Liver (tissue), 9 donors: ENCODE results near the gene CATSPERZ. TPM values are rescaled to one million over a fixed set of nuclear protein-coding genes. Genes with fewer than 3 reads are reported as not detected.

Experiments
- DNase-seq: peaks from one replicate; pipeline ENCODE4 v3.0.0-alpha.2; 2017; ENCODE audit warnings: low spot score
- H3K27ac ChIP-seq, 2 donors: one replicate each; pipeline ENCODE4 v1.7.0; 2013; ENCODE audit warnings: inconsistent platforms in 2 of 2, low read length in 2 of 2, control low read depth in 1 of 2, low read depth in 1 of 2, mild to moderate bottlenecking in 1 of 2
- H3K27me3 ChIP-seq, 4 donors: one replicate each; pipeline versions ENCODE4 v1.6.1 to v1.7.0; 2013; ENCODE audit warnings: low read length in 3 of 4, inconsistent platforms in 1 of 4, mild to moderate bottlenecking in 1 of 4, moderate library complexity in 1 of 4; ENCODE audit not compliant: control insufficient read depth in 4 of 4, insufficient read depth in 4 of 4
- H3K36me3 ChIP-seq, 4 donors: one replicate each; pipeline versions ENCODE4 v1.6.1 to v1.7.0; 2013; ENCODE audit warnings: low read length in 3 of 4, mild to moderate bottlenecking in 3 of 4, low read depth in 1 of 4, moderate library complexity in 1 of 4; ENCODE audit not compliant: control insufficient read depth in 4 of 4, insufficient read depth in 3 of 4
- H3K4me1 ChIP-seq, 4 donors: one replicate each; pipeline versions ENCODE4 v1.6.1 to v1.7.0; 2013; ENCODE audit warnings: low read length in 3 of 4, mild to moderate bottlenecking in 3 of 4, moderate library complexity in 1 of 4; ENCODE audit not compliant: control insufficient read depth in 4 of 4, insufficient read depth in 4 of 4
- H3K4me3 ChIP-seq, 3 donors: one replicate each; pipeline versions ENCODE4 v1.6.1 to v1.7.0; 2013; ENCODE audit warnings: low read length in 3 of 3, control low read depth in 1 of 3, low read depth in 1 of 3, mild to moderate bottlenecking in 1 of 3
- H3K9ac ChIP-seq, 2 donors: one replicate each; pipeline ENCODE4 v1.7.0; 2013; ENCODE audit warnings: low read length in 2 of 2, mild to moderate bottlenecking in 2 of 2, moderate library complexity in 2 of 2, control low read depth in 1 of 2, low read depth in 1 of 2
- H3K9me3 ChIP-seq, 4 donors: one replicate each; pipeline versions ENCODE4 v1.6.1 to v1.7.0; 2013; ENCODE audit warnings: low read length in 3 of 4; ENCODE audit not compliant: control insufficient read depth in 4 of 4
- EGR1 ChIP-seq, 2 donors: IDR thresholded peaks; 2 replicates each; pipeline ENCODE4 v1.6.1; 2016 to 2018; ENCODE audit warnings: antibody characterized with exemption in 2 of 2, low read depth in 2 of 2
- FOXA1 ChIP-seq: IDR thresholded peaks from 2 replicates; pipeline ENCODE4 v1.6.1; 2016; ENCODE audit warnings: antibody characterized with exemption
- FOXA2 ChIP-seq: IDR thresholded peaks from 2 replicates; pipeline ENCODE4 v1.6.1; 2016; ENCODE audit warnings: antibody characterized with exemption
- GABPA ChIP-seq, 2 donors: IDR thresholded peaks in 1 of 2; conservative IDR thresholded peaks in 1 of 2; 2 replicates each; pipeline ENCODE4 v1.6.1; 2016; ENCODE audit warnings: antibody characterized with exemption in 2 of 2, mild to moderate bottlenecking in 1 of 2, moderate library complexity in 1 of 2
- HNF4A ChIP-seq, 2 donors: conservative IDR thresholded peaks; 2 replicates each; pipeline ENCODE4 v1.6.1; 2016; ENCODE audit warnings: antibody characterized with exemption in 2 of 2, mild to moderate bottlenecking in 2 of 2
- HNF4G ChIP-seq: IDR thresholded peaks from 2 replicates; pipeline ENCODE4 v1.6.1; 2016; ENCODE audit warnings: antibody characterized with exemption
- JUND ChIP-seq, 2 donors: IDR thresholded peaks; 2 replicates each; pipeline ENCODE4 v1.6.1; 2016; ENCODE audit warnings: antibody characterized with exemption in 2 of 2
- NR2F2 ChIP-seq: IDR thresholded peaks from 2 replicates; pipeline ENCODE4 v1.6.1; 2016; ENCODE audit warnings: antibody characterized with exemption
- RAD21 ChIP-seq, 2 donors: IDR thresholded peaks; 2 replicates each; pipeline ENCODE4 v1.6.1; 2016; ENCODE audit warnings: antibody characterized with exemption in 2 of 2, mild to moderate bottlenecking in 2 of 2
- SP1 ChIP-seq: IDR thresholded peaks from 2 replicates; pipeline ENCODE4 v1.6.1; 2018; ENCODE audit warnings: antibody characterized with exemption, mild to moderate bottlenecking
- TAF1 ChIP-seq: conservative IDR thresholded peaks from 2 replicates; pipeline ENCODE4 v1.6.1; 2016; ENCODE audit warnings: antibody characterized with exemption, mild to moderate bottlenecking
- YY1 ChIP-seq: IDR thresholded peaks from 2 replicates; pipeline ENCODE4 v1.6.1; 2016; ENCODE audit warnings: antibody characterized with exemption, mild to moderate bottlenecking
- WGBS: extraction: QIAGEN DNeasy Blood & Tissue Kit; methylation state at CpG from one replicate; pipeline ENCODE4 v1.1.7; 2013; 5-methylcytosine and 5-hydroxymethylcytosine counted together
- polyA plus RNA-seq, 2 donors: library from polyadenylated mRNA; stranded (reverse) in 1 of 2; unstranded in 1 of 2; fragments of 200-250 nt in 1 of 2; fragments of >200 nt in 1 of 2; fragmentation: Nextera tagmentation in 1 of 2; extraction: Ambion mirVana in 1 of 2; gene quantifications; one replicate each; pipeline versions ENCODE4 v1.2.1 to v1.2.3, GENCODE V29; 2013 to 2015
- total RNA-seq, 2 donors: library from RNA; depleted of rRNA; stranded (reverse); fragments of >200 nt; gene quantifications; one replicate each; pipeline ENCODE4 v1.2.3, GENCODE V29; 2014
- TF ChIP-seq, protein P1 (sequence below): IDR thresholded peaks from 2 replicates; pipeline ENCODE4 v1.6.1; 2016; ENCODE audit warnings: antibody characterized with exemption
- TF ChIP-seq, protein P2 (sequence below): fragments of 150-350 bp; IDR thresholded peaks from 2 replicates; pipeline ENCODE4 v1.5.1; 2017; ENCODE audit warnings: improper control_type of control experiment, low read depth, low read length; ENCODE audit not compliant: missing input control
- TF ChIP-seq, protein P3 (sequence below): IDR thresholded peaks from 2 replicates; pipeline ENCODE4 v1.6.1; 2016; ENCODE audit warnings: antibody characterized with exemption
- TF ChIP-seq, protein P4 (sequence below): IDR thresholded peaks from 2 replicates; pipeline ENCODE4 v1.6.1; 2016; ENCODE audit warnings: antibody characterized with exemption
- TF ChIP-seq, protein P5 (sequence below): IDR thresholded peaks from 2 replicates; pipeline ENCODE4 v1.6.1; 2016; ENCODE audit warnings: antibody characterized with exemption, mild to moderate bottlenecking
- donor health status: healthy.
- donor health status: healthy.
- donor health status: healthy.
- donor health status: healthy.
- donor health status: healthy.

Gene CATSPERZ
- total and polyA plus RNA-seq, 4 donors: 0.42 TPM; not detected in 3

DNA sequence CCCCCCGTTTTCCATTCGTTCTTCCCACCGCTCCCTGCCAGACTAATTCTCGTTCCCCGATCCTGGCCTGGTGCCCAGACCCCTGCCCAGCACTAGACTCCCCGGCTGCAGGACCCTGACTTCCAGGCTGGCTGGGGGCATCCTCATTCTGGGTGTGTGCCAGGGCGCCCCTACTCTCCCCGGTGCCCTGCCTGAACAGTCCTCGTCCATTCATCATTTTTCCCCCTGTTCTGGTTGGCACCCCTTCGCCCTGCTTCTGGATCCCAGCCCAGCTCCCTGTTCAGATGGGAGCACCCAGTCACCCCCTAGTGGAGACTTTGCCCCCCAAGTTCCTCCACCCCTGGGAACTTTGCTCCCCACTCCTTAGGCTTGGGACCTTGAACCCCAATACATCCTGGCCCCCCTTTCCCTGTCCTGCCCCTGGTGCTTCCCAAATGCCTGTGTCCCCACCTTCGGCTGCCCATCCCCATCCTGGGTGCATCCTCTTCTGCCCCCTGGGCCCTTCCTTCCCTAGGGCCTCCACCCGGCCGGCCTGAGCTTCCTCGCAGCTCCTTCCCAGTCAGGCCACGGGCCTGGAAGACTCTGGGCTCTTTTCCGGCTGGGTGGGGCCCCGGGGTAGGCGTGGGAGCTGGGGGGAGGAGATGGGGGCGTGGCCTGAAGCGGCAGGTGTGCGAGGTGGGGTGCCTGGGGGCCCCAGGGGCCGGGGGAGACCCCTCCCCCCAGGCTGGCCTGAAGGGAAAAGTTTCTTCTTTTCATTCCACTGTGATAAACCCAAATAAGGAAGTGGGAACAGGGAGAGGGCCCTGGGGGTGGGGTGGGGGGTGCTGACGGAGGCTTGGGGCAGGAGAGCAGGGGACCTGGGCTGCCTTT lies 47.9 kb upstream of the CATSPERZ start:
- Histone ChIP-seq H3K4me3 (peak overlapping the region; percentile 36 to 67 (median 51)), H3K9ac (peak overlapping the region in 1 of 2 donors; percentile 63), H3K36me3 (peaks cover 0 to 9% (median 3%) of the 10 kb centered on the region in 4 donors), H3K27ac (no peak overlapping the region), H3K27me3 (no peaks in the 10 kb centered on the region), H3K4me1 (peaks cover 10 to 44% (median 34%) of the 10 kb centered on the region in 4 donors), H3K9me3 (no peaks in the 10 kb centered on the region)
- DNase-seq: no peak
- no peak for TF ChIP-seq FOXA2
- TF ChIP-seq EGR1 (IDR thresholded peaks at IDR 0.05; ENCODE audit: low read depth in 2 of 2): no peak
- no peak for TF ChIP-seq SP1
- TF ChIP-seq, protein P1, sequence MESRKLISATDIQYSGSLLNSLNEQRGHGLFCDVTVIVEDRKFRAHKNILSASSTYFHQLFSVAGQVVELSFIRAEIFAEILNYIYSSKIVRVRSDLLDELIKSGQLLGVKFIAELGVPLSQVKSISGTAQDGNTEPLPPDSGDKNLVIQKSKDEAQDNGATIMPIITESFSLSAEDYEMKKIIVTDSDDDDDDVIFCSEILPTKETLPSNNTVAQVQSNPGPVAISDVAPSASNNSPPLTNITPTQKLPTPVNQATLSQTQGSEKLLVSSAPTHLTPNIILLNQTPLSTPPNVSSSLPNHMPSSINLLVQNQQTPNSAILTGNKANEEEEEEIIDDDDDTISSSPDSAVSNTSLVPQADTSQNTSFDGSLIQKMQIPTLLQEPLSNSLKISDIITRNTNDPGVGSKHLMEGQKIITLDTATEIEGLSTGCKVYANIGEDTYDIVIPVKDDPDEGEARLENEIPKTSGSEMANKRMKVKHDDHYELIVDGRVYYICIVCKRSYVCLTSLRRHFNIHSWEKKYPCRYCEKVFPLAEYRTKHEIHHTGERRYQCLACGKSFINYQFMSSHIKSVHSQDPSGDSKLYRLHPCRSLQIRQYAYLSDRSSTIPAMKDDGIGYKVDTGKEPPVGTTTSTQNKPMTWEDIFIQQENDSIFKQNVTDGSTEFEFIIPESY: no peak
- no peak for TF ChIP-seq YY1
- TF ChIP-seq, protein P2, sequence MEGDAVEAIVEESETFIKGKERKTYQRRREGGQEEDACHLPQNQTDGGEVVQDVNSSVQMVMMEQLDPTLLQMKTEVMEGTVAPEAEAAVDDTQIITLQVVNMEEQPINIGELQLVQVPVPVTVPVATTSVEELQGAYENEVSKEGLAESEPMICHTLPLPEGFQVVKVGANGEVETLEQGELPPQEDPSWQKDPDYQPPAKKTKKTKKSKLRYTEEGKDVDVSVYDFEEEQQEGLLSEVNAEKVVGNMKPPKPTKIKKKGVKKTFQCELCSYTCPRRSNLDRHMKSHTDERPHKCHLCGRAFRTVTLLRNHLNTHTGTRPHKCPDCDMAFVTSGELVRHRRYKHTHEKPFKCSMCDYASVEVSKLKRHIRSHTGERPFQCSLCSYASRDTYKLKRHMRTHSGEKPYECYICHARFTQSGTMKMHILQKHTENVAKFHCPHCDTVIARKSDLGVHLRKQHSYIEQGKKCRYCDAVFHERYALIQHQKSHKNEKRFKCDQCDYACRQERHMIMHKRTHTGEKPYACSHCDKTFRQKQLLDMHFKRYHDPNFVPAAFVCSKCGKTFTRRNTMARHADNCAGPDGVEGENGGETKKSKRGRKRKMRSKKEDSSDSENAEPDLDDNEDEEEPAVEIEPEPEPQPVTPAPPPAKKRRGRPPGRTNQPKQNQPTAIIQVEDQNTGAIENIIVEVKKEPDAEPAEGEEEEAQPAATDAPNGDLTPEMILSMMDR: no peak
- no peak for TF ChIP-seq RAD21 (IDR thresholded peaks at IDR 0.05)
- no peak for TF ChIP-seq NR2F2
- TF ChIP-seq, protein P3, sequence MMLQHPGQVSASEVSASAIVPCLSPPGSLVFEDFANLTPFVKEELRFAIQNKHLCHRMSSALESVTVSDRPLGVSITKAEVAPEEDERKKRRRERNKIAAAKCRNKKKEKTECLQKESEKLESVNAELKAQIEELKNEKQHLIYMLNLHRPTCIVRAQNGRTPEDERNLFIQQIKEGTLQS: no peak
- TF ChIP-seq, protein P4, sequence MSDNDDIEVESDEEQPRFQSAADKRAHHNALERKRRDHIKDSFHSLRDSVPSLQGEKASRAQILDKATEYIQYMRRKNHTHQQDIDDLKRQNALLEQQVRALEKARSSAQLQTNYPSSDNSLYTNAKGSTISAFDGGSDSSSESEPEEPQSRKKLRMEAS: no peak
- no peak for TF ChIP-seq HNF4A (conservative IDR thresholded peaks at IDR 0.05)
- TF ChIP-seq, protein P5, sequence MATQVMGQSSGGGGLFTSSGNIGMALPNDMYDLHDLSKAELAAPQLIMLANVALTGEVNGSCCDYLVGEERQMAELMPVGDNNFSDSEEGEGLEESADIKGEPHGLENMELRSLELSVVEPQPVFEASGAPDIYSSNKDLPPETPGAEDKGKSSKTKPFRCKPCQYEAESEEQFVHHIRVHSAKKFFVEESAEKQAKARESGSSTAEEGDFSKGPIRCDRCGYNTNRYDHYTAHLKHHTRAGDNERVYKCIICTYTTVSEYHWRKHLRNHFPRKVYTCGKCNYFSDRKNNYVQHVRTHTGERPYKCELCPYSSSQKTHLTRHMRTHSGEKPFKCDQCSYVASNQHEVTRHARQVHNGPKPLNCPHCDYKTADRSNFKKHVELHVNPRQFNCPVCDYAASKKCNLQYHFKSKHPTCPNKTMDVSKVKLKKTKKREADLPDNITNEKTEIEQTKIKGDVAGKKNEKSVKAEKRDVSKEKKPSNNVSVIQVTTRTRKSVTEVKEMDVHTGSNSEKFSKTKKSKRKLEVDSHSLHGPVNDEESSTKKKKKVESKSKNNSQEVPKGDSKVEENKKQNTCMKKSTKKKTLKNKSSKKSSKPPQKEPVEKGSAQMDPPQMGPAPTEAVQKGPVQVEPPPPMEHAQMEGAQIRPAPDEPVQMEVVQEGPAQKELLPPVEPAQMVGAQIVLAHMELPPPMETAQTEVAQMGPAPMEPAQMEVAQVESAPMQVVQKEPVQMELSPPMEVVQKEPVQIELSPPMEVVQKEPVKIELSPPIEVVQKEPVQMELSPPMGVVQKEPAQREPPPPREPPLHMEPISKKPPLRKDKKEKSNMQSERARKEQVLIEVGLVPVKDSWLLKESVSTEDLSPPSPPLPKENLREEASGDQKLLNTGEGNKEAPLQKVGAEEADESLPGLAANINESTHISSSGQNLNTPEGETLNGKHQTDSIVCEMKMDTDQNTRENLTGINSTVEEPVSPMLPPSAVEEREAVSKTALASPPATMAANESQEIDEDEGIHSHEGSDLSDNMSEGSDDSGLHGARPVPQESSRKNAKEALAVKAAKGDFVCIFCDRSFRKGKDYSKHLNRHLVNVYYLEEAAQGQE: no peak
- TF ChIP-seq HNF4G: no peak
- no peak for TF ChIP-seq FOXA1
- TF ChIP-seq GABPA (IDR thresholded peaks at IDR 0.05 in 1 of 2, conservative IDR thresholded peaks at IDR 0.05 in 1 of 2): no peak
- TF ChIP-seq JUND (IDR thresholded peaks at IDR 0.05): no peak
- TF ChIP-seq TAF1: no peak
- WGBS: 30% methylated on average over 23 of the region's 23 CpGs
